ENCODE results near the gene MED29. TPM values are rescaled to one million over a fixed set of nuclear protein-coding genes. Genes with fewer than 3 reads are reported as not detected.

The MED29 gene
- total and polyA plus RNA-seq, 10 of the 15 experiments (the other 5 are each of a cell fraction or from before 2014, with no cell fraction given), result 3.2 to 36.6 (median 22.8) TPM

DNA sequence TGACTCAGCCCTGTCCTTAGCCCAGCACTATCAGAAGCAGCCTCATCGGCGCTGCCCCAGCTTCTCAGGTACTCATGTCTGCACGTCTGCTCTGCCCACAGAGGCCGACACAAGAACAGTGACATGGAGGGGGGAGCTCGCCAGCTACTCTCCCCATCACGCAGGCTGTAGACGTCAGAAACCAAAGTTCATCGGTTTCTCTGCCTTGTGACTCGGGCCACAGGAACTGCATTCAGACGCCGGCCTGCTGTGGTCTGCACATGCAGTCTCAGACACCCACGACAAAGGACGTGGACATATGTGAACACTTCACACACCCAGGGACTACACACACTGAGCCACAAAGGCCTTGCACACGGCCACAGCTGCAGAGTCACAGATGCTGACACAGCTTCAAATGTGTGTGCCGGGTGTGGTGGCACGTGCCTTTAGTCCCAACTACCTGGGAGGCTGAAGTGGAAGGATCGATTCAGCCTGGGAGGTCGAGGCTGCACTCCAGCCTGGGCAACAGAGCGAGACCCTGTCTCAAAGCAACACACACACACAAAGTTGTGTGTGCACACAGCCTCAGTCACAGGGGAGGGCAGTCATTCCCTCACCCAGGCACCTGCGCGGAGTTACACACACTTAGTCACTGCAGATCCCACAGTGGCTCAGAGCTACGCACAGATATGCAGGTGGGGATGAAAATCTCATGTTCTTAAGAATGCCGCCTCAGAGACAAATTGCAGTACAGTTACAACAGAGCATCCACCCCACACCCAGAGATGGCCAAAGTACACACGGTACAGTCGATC, 10.6 kb downstream of the MED29 start (continued):
- TF ChIP-seq BHLHE40 (IDR thresholded peaks at IDR 0.05; ENCODE audit: borderline replicate concordance in 1 of 2, low read depth in 2 of 2, low read length in 1 of 2) (peak; percentile 95 to 98), FOXM1 (IDR thresholded peaks at IDR 0.05; ENCODE audit: low read depth, low read length) (no peak), DPF2 (IDR thresholded peaks at IDR 0.05) (no peak; the same call in 1 of the 2 replicates), NRF1 (conservative IDR thresholded peaks at IDR 0.05; ENCODE audit: low read depth, low read length) (no peak), NR2C1 (IDR thresholded peaks at IDR 0.05) (no peak; the same call in 1 of the 2 replicates), ZNF217 (IDR thresholded peaks at IDR 0.05) (no peak), STAT1 (conservative IDR thresholded peaks at IDR 0.05) (no peak), PML (IDR thresholded peaks at IDR 0.05; ENCODE audit: low read length) (no peak), SMAD1 (IDR thresholded peaks at IDR 0.05; ENCODE audit: low read depth, partially characterized antibody) (peak; percentile 91), ASH2L (IDR thresholded peaks at IDR 0.05; ENCODE audit: borderline replicate concordance, low read depth) (no peak), POU2F2 (IDR thresholded peaks at IDR 0.05; ENCODE audit: borderline replicate concordance, low read depth, low read length) (peak; percentile 68; the same call in 1 of the 3 replicates), SREBF1 (IDR thresholded peaks at IDR 0.05; ENCODE audit: low read length) (no peak; the same call in 1 of the 2 replicates), SMARCA5 (IDR thresholded peaks at IDR 0.05) (peak; percentile 94), POLR2AphosphoS5 (IDR thresholded peaks at IDR 0.05; ENCODE audit: low read length) (peak; percentile 87), RELA (IDR thresholded peaks at IDR 0.05; ENCODE audit: borderline replicate concordance, partially characterized antibody) (peak; percentile 59), ZNF622 (IDR thresholded peaks at IDR 0.05) (no peak), CEBPB (IDR thresholded peaks at IDR 0.05; ENCODE audit: borderline replicate concordance in 1 of 2, low read depth in 2 of 2, low read length in 2 of 2) (no peak), HDGF (IDR thresholded peaks at IDR 0.05) (no peak)
- TF ChIP-seq, protein P1, sequence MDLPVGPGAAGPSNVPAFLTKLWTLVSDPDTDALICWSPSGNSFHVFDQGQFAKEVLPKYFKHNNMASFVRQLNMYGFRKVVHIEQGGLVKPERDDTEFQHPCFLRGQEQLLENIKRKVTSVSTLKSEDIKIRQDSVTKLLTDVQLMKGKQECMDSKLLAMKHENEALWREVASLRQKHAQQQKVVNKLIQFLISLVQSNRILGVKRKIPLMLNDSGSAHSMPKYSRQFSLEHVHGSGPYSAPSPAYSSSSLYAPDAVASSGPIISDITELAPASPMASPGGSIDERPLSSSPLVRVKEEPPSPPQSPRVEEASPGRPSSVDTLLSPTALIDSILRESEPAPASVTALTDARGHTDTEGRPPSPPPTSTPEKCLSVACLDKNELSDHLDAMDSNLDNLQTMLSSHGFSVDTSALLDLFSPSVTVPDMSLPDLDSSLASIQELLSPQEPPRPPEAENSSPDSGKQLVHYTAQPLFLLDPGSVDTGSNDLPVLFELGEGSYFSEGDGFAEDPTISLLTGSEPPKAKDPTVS (IDR thresholded peaks at IDR 0.05; ENCODE audit: low read depth, low read length), result 0 out of 2 replicates have a peak, but pooled peaks have one; percentile 7
- TF ChIP-seq, protein P2, sequence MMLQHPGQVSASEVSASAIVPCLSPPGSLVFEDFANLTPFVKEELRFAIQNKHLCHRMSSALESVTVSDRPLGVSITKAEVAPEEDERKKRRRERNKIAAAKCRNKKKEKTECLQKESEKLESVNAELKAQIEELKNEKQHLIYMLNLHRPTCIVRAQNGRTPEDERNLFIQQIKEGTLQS (IDR thresholded peaks at IDR 0.05; ENCODE audit: borderline replicate concordance, extremely low read depth, low read depth, low read length), result no peak
- TF ChIP-seq, protein P3, sequence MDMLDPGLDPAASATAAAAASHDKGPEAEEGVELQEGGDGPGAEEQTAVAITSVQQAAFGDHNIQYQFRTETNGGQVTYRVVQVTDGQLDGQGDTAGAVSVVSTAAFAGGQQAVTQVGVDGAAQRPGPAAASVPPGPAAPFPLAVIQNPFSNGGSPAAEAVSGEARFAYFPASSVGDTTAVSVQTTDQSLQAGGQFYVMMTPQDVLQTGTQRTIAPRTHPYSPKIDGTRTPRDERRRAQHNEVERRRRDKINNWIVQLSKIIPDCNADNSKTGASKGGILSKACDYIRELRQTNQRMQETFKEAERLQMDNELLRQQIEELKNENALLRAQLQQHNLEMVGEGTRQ (IDR thresholded peaks at IDR 0.05; ENCODE audit: borderline replicate concordance, low read depth, low read length), result no peak; the same call in 1 of the 2 replicates
- TF ChIP-seq, protein P4, sequence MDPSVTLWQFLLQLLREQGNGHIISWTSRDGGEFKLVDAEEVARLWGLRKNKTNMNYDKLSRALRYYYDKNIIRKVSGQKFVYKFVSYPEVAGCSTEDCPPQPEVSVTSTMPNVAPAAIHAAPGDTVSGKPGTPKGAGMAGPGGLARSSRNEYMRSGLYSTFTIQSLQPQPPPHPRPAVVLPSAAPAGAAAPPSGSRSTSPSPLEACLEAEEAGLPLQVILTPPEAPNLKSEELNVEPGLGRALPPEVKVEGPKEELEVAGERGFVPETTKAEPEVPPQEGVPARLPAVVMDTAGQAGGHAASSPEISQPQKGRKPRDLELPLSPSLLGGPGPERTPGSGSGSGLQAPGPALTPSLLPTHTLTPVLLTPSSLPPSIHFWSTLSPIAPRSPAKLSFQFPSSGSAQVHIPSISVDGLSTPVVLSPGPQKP (IDR thresholded peaks at IDR 0.05; ENCODE audit: low read depth, low read length), result peak; percentile 59; the same call in 1 of the 2 replicates
- TF ChIP-seq, protein P5, sequence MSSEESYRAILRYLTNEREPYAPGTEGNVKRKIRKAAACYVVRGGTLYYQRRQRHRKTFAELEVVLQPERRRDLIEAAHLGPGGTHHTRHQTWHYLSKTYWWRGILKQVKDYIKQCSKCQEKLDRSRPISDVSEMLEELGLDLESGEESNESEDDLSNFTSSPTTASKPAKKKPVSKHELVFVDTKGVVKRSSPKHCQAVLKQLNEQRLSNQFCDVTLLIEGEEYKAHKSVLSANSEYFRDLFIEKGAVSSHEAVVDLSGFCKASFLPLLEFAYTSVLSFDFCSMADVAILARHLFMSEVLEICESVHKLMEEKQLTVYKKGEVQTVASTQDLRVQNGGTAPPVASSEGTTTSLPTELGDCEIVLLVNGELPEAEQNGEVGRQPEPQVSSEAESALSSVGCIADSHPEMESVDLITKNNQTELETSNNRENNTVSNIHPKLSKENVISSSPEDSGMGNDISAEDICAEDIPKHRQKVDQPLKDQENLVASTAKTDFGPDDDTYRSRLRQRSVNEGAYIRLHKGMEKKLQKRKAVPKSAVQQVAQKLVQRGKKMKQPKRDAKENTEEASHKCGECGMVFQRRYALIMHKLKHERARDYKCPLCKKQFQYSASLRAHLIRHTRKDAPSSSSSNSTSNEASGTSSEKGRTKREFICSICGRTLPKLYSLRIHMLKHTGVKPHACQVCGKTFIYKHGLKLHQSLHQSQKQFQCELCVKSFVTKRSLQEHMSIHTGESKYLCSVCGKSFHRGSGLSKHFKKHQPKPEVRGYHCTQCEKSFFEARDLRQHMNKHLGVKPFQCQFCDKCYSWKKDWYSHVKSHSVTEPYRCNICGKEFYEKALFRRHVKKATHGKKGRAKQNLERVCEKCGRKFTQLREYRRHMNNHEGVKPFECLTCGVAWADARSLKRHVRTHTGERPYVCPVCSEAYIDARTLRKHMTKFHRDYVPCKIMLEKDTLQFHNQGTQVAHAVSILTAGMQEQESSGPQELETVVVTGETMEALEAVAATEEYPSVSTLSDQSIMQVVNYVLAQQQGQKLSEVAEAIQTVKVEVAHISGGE (CRISPR knock-in tag; IDR thresholded peaks at IDR 0.05), result no peak

All from GM12878 (cell line).